Hepatocyte (in vitro differentiated cells): ENCODE results near the gene ADGRE3. TPM values are rescaled to one million over a fixed set of nuclear protein-coding genes. Genes with fewer than 3 reads are reported as not detected.
"Not testable (repeated sequence)": the region's sequence is repeated elsewhere in the genome, so short reads cannot be mapped to it uniquely, and the experiment has no call there.

Source experiments
- DNase-seq: peaks from one replicate; pipeline ENCODE4 v3.0.0-alpha.2; 2016; ENCODE audit warnings: low spot score
- H2AFZ ChIP-seq: fragments of 200-600 bp; sonication (generic); 2 replicates; pipeline ENCODE4 v1.6.0; 2016; ENCODE audit warnings: antibody characterized with exemption, mild to moderate bottlenecking
- H3K27ac ChIP-seq: fragments of 200-600 bp; sonication (generic); 2 replicates; pipeline ENCODE4 v1.5.1; 2016; ENCODE audit warnings: mild to moderate bottlenecking
- H3K27me3 ChIP-seq: fragments of 200-600 bp; sonication (generic); 2 replicates; pipeline ENCODE4 v1.6.1; 2016
- H3K36me3 ChIP-seq: fragments of 200-600 bp; sonication (generic); replicated peaks from 2 replicates; pipeline ENCODE4 v1.5.1; 2016; ENCODE audit warnings: low read depth; ENCODE audit not compliant: insufficient read depth
- H3K4me1 ChIP-seq: fragments of 200-600 bp; sonication (generic); 2 replicates; pipeline ENCODE4 v1.5.1; 2016; ENCODE audit warnings: mild to moderate bottlenecking, moderate library complexity; ENCODE audit not compliant: insufficient read depth
- H3K4me2 ChIP-seq: fragments of 200-600 bp; sonication (generic); 2 replicates; pipeline ENCODE4 v1.6.0; 2016
- H3K4me3 ChIP-seq: fragments of 200-600 bp; sonication (generic); 2 replicates; pipeline ENCODE4 v1.5.1; 2016; ENCODE audit warnings: mild to moderate bottlenecking
- H3K79me2 ChIP-seq: fragments of 200-600 bp; sonication (generic); 2 replicates; pipeline ENCODE4 v1.6.0; 2017; ENCODE audit warnings: mild to moderate bottlenecking
- H3K9me2 ChIP-seq: fragments of 200-600 bp; sonication (generic); replicated peaks from 2 replicates; pipeline ENCODE4 v1.6.0; 2017; ENCODE audit warnings: mild to moderate bottlenecking; ENCODE audit not compliant: insufficient read depth
- H3K9me3 ChIP-seq: fragments of 200-600 bp; sonication (generic); 2 replicates; pipeline ENCODE4 v1.5.1; 2016; ENCODE audit warnings: low read depth, mild to moderate bottlenecking
- H4K20me1 ChIP-seq: fragments of 200-600 bp; sonication (generic); 2 replicates; pipeline ENCODE4 v1.6.0; 2016; ENCODE audit warnings: mild to moderate bottlenecking; ENCODE audit not compliant: insufficient read depth, poor library complexity, severe bottlenecking
- CTCF ChIP-seq: fragments of 200-600 bp; sonication (generic); IDR thresholded peaks from 2 replicates; pipeline ENCODE4 v1.5.1; 2016; ENCODE audit warnings: antibody characterized with exemption, mild to moderate bottlenecking; ENCODE audit not compliant: poor library complexity
- EZH2 ChIP-seq: fragments of 200-600 bp; sonication (generic); IDR thresholded peaks from 2 replicates; pipeline ENCODE4 v1.6.1; 2016; ENCODE audit warnings: antibody characterized with exemption, mild to moderate bottlenecking, borderline replicate concordance
- EZH2phosphoT487 ChIP-seq: fragments of 200-600 bp; sonication (generic); IDR thresholded peaks from one replicate; pipeline ENCODE4 v1.6.1; 2018; ENCODE audit warnings: antibody characterized with exemption, mild to moderate bottlenecking, low read depth, moderate library complexity; ENCODE audit not compliant: unreplicated experiment, severe bottlenecking
- WGBS: methylation state at CpG from one replicate; pipeline ENCODE4 v1.1.6; 2016; ENCODE audit warnings: low lambda C conversion rate; ENCODE audit errors: missing lambda C conversion rate; 5-methylcytosine and 5-hydroxymethylcytosine counted together
- polyA plus RNA-seq: library from polyadenylated mRNA; unstranded; fragments of >200 nt; fragmentation: Nextera tagmentation; extraction: Ambion mirVana; gene quantifications from 2 replicates; pipeline ENCODE4 v1.2.1, GENCODE V29; 2016
- total RNA-seq: library from RNA; depleted of rRNA; stranded (reverse); fragments of >200 nt; gene quantifications from 2 replicates; pipeline ENCODE4 v1.2.3, GENCODE V29; 2014

The ADGRE3 gene
- total and polyA plus RNA-seq, 2 experiments from 2014 or later, result not detected

GRCh38 chr19:14619404-14619803 lies 55.2 kb downstream of the ADGRE3 start:
- no peaks in the 10 kb centered on the region for H3K9me3 ChIP-seq
- H3K27me3 ChIP-seq, result no peaks in the 10 kb centered on the region
- H3K4me3 ChIP-seq, result no peak overlapping the region
- no peaks in the 10 kb centered on the region for H3K4me1 ChIP-seq
- DNase-seq, result no peak
- H4K20me1 ChIP-seq, result no peaks in the 10 kb centered on the region
- no peak overlapping the region for H2AFZ ChIP-seq
- no peaks in the 10 kb centered on the region for H3K9me2 ChIP-seq
- no peak overlapping the region for H3K27ac ChIP-seq
- no peaks in the 10 kb centered on the region for H3K36me3 ChIP-seq
- TF ChIP-seq EZH2 (no peak), EZH2phosphoT487 (no peak), CTCF (no peak)
- no peak overlapping the region for H3K4me2 ChIP-seq
- no peaks in the 10 kb centered on the region for H3K79me2 ChIP-seq

GRCh38 chr19:14616407-14616806 lies 58.2 kb downstream of the ADGRE3 start:
- 87% methylated on average over 3 of the region's 3 CpGs for WGBS
- Histone ChIP-seq H3K9me2 (no peaks in the 10 kb centered on the region), H3K9me3 (no peaks in the 10 kb centered on the region), H4K20me1 (no peaks in the 10 kb centered on the region), H3K4me3 (no peak overlapping the region), H3K4me1 (no peaks in the 10 kb centered on the region), H3K27me3 (no peaks in the 10 kb centered on the region), H3K79me2 (no peaks in the 10 kb centered on the region), H3K36me3 (no peaks in the 10 kb centered on the region), H3K4me2 (no peak overlapping the region), H2AFZ (no peak overlapping the region), H3K27ac (no peak overlapping the region)
- DNase-seq, result no peak
- TF ChIP-seq CTCF, result no peak
- no peak for TF ChIP-seq EZH2
- TF ChIP-seq EZH2phosphoT487, result no peak

GRCh38 chr19:14615623-14616022 lies 59.0 kb downstream of the ADGRE3 start:
- Histone ChIP-seq H3K27me3 (no peaks in the 10 kb centered on the region), H3K79me2 (no peaks in the 10 kb centered on the region), H3K4me2 (no peak overlapping the region), H3K9me2 (no peaks in the 10 kb centered on the region), H3K9me3 (no peaks in the 10 kb centered on the region), H3K27ac (no peak overlapping the region), H3K4me1 (no peaks in the 10 kb centered on the region), H4K20me1 (no peaks in the 10 kb centered on the region), H3K4me3 (no peak overlapping the region), H2AFZ (no peak overlapping the region), H3K36me3 (no peaks in the 10 kb centered on the region)
- WGBS, result 87% methylated on average over 8 of the region's 8 CpGs
- no peak for TF ChIP-seq EZH2phosphoT487
- DNase-seq, result no peak

- no peak for TF ChIP-seq EZH2phosphoT487
- no peak for TF ChIP-seq EZH2
- TF ChIP-seq CTCF, result no peak
- no peaks in the 10 kb centered on the region for H3K79me2 ChIP-seq
- no peak for DNase-seq
- no peak overlapping the region for H2AFZ ChIP-seq
- 79% methylated on average over 4 of the region's 4 CpGs for WGBS
- no peak overlapping the region for H3K4me2 ChIP-seq
- no peaks in the 10 kb centered on the region for H4K20me1 ChIP-seq
- H3K9me2 ChIP-seq, result no peaks in the 10 kb centered on the region
- no peaks in the 10 kb centered on the region for H3K4me1 ChIP-seq
- no peaks in the 10 kb centered on the region for H3K9me3 ChIP-seq
- no peak overlapping the region for H3K27ac ChIP-seq
- H3K36me3 ChIP-seq, result no peaks in the 10 kb centered on the region
- H3K4me3 ChIP-seq, result no peak overlapping the region
- no peaks in the 10 kb centered on the region for H3K27me3 ChIP-seq
These were observed 60.6 kb downstream of the ADGRE3 start for GRCh38 chr19:14614099-14614412.

GRCh38 chr19:14613399-14614098 lies 61.1 kb downstream of the ADGRE3 start:
- H3K4me3 ChIP-seq, H2AFZ ChIP-seq, H3K27ac ChIP-seq, H3K4me2 ChIP-seq, H3K4me1 ChIP-seq, H4K20me1 ChIP-seq, H3K27me3 ChIP-seq, H3K36me3 ChIP-seq, DNase-seq, H3K79me2 ChIP-seq, H3K9me3 ChIP-seq, H3K9me2 ChIP-seq: not testable (repeated sequence)
- WGBS, result 71% methylated on average over 14 of the region's 14 CpGs
